ENCODE data around the gene TBCD.

Gene TBCD

GRCh38 chr17:82927311-82927660, 175.4 kb downstream of the TBCD start:
- DNase-seq (ENCODE audit: low read depth, low spot score), result no peak
- CTCF ChIA-PET, result interaction anchor here (4.2 kb wide), 1 partner anchor 13 kb away, joined by 28 read pairs; no protein-coding TSS in a partner anchor
- no peak overlapping the region for H3K4me3 ChIP-seq (ENCODE audit: low read depth, low read length)
- TF ChIP-seq, protein P1, sequence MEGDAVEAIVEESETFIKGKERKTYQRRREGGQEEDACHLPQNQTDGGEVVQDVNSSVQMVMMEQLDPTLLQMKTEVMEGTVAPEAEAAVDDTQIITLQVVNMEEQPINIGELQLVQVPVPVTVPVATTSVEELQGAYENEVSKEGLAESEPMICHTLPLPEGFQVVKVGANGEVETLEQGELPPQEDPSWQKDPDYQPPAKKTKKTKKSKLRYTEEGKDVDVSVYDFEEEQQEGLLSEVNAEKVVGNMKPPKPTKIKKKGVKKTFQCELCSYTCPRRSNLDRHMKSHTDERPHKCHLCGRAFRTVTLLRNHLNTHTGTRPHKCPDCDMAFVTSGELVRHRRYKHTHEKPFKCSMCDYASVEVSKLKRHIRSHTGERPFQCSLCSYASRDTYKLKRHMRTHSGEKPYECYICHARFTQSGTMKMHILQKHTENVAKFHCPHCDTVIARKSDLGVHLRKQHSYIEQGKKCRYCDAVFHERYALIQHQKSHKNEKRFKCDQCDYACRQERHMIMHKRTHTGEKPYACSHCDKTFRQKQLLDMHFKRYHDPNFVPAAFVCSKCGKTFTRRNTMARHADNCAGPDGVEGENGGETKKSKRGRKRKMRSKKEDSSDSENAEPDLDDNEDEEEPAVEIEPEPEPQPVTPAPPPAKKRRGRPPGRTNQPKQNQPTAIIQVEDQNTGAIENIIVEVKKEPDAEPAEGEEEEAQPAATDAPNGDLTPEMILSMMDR (IDR thresholded peaks at IDR 0.05; ENCODE audit: insufficient read depth, low read length, missing control alignments), result no peak
- POLR2A ChIA-PET, result no interaction called here

GRCh38 chr17:82927661-82928601, 176.1 kb downstream of the TBCD start:
- TF ChIP-seq, protein P1 (IDR thresholded peaks at IDR 0.05; ENCODE audit: insufficient read depth, low read length, missing control alignments), result no peak
- ChIA-PET POLR2A (no interaction called here), CTCF (interaction anchor here (4.2 kb wide), 1 partner anchor 13 kb away, joined by 28 read pairs; no protein-coding TSS in a partner anchor)
- H3K4me3 ChIP-seq (ENCODE audit: low read depth, low read length), result no peak overlapping the region
- no peak for DNase-seq (ENCODE audit: low read depth, low spot score)

GRCh38 chr17:82929011-82929622, 177.3 kb downstream of the TBCD start:
- no peak for DNase-seq (ENCODE audit: low read depth, low spot score)
- ChIA-PET POLR2A (no interaction called here), CTCF (no interaction called here)
- H3K4me3 ChIP-seq (ENCODE audit: low read depth, low read length), result no peak overlapping the region
- TF ChIP-seq, protein P1 (IDR thresholded peaks at IDR 0.05; ENCODE audit: insufficient read depth, low read length, missing control alignments), result no peak

GRCh38 chr17:82929676-82930042, 177.8 kb downstream of the TBCD start:
- no peak overlapping the region for H3K4me3 ChIP-seq (ENCODE audit: low read depth, low read length)
- TF ChIP-seq, protein P1 (IDR thresholded peaks at IDR 0.05; ENCODE audit: insufficient read depth, low read length, missing control alignments), result no peak
- ChIA-PET POLR2A (no interaction called here), CTCF (no interaction called here)
- DNase-seq (ENCODE audit: low read depth, low spot score), result no peak

- no peak for DNase-seq (ENCODE audit: low read depth, low spot score)
- ChIA-PET POLR2A (no interaction called here), CTCF (interaction anchor here (1.4 to 4.8 kb wide), 2 partner anchors 16 to 148 kb away, joined by 5 to 17 read pairs; no protein-coding TSS in a partner anchor)
- TF ChIP-seq, protein P1 (IDR thresholded peaks at IDR 0.05; ENCODE audit: insufficient read depth, low read length, missing control alignments), result no peak
- no peak overlapping the region for H3K4me3 ChIP-seq (ENCODE audit: low read depth, low read length)
Observed at GRCh38 chr17:82930043-82930923, 178.4 kb downstream of the TBCD start.
